Activated T-cell treated with anti-CD3 and anti-CD28 coated beads for 4 hours (primary cell): ENCODE results near the gene SEPTIN8.

Source experiments
- DNase-seq: peaks from one replicate; pipeline ENCODE4 v3.0.0-alpha.2; 2020

SEPTIN8 gene

GRCh38 chr5:132763181-132764036 lies 13.6 kb downstream of the SEPTIN8 start:
- no peak for DNase-seq

- DNase-seq: no peak
Observed at GRCh38 chr5:132762246-132763000, 14.6 kb downstream of the SEPTIN8 start.

GRCh38 chr5:132761321-132762240 lies 15.5 kb downstream of the SEPTIN8 start:
- DNase-seq: no peak

GRCh38 chr5:132760601-132761317 lies 16.3 kb downstream of the SEPTIN8 start:
- DNase-seq: no peak

GRCh38 chr5:132760049-132760420 lies 17.0 kb downstream of the SEPTIN8 start:
- no peak for DNase-seq

- no peak for DNase-seq
Observed at GRCh38 chr5:132759114-132760048, 17.7 kb downstream of the SEPTIN8 start.

GRCh38 chr5:132758451-132758850 lies 18.6 kb downstream of the SEPTIN8 start:
- no peak for DNase-seq

GRCh38 chr5:132756542-132756941 lies 20.5 kb downstream of the SEPTIN8 start:
- no peak for DNase-seq

- DNase-seq: no peak
Observed at GRCh38 chr5:132754947-132755346, 22.1 kb downstream of the SEPTIN8 start.

- no peak for DNase-seq
Observed at GRCh38 chr5:132754111-132754510, 22.9 kb downstream of the SEPTIN8 start.

- DNase-seq: no peak
Observed at GRCh38 chr5:132753135-132753987, 23.7 kb downstream of the SEPTIN8 start.

- no peak for DNase-seq
Observed at GRCh38 chr5:132752581-132753125, 24.4 kb downstream of the SEPTIN8 start.

- no peak for DNase-seq
Observed at GRCh38 chr5:132751971-132752580, 25.0 kb downstream of the SEPTIN8 start.

GRCh38 chr5:132751444-132751843 lies 25.6 kb downstream of the SEPTIN8 start:
- no peak for DNase-seq

GRCh38 chr5:132750471-132751230 lies 26.4 kb downstream of the SEPTIN8 start:
- no peak for DNase-seq

- DNase-seq: no peak
Observed at GRCh38 chr5:132749506-132749905, 27.5 kb downstream of the SEPTIN8 start.

- no peak for DNase-seq
Observed at GRCh38 chr5:132748522-132749000, 28.5 kb downstream of the SEPTIN8 start.
